ENCODE data around the gene KIF1C.

KIF1C gene

GRCh38 chr17:4969047-4969550, 28.7 kb upstream of the KIF1C start:
- DNase-seq: no peak

DNA sequence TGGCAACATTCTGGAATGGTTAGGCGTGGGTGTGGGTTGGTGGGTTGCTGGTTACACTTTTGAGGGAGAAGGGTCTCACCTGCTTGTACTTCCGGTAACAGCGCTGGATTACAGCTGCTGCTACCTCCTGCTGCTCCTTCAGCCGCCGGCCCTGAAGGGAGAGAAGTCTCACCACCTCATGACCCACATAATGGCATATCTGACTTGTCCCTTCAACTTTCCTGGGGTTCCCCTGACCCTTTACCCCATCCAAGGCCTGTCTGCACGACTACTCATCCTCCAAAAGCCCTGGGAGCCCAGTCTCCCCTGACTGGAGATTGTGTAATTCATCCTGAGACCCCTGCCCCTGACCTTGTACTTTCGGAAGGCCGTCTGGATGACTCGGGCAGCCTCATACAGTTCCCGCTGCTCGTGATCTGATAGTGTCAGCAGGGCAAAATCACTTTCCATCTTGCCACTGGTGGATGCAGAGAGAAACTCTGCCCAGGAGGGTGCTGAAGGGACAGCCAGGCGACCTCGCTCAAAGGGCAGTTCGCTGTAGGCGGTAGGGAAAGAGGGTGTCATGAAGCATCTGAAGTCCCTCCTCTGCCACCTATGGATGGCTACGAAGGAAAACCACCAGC, 28.1 kb upstream of the KIF1C start:
- no peak for DNase-seq

GRCh38 chr17:4970273-4970672, 27.5 kb upstream of the KIF1C start:
- DNase-seq: no peak

DNA sequence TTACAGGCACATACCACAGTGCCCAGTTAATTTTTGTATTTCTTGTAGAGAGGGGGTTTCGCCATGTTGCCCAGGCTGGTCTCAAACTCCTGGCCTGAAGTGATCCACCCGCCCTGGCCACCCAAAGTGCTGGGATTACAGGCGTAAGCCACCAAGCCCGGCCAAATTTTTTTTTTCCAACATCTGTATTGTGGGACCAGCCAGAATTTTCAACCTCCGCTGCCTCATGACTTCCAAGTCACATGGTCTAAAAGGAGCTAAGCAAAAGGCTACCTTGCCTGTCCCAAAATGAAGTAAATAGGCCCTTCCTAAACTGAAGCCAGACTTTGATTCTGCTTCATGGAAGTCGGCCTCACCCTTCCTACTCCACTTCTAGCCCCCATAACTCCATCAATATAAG, 25.9 kb upstream of the KIF1C start:
- no peak for DNase-seq

GRCh38 chr17:4972322-4972721, 25.4 kb upstream of the KIF1C start:
- DNase-seq: no peak

DNA sequence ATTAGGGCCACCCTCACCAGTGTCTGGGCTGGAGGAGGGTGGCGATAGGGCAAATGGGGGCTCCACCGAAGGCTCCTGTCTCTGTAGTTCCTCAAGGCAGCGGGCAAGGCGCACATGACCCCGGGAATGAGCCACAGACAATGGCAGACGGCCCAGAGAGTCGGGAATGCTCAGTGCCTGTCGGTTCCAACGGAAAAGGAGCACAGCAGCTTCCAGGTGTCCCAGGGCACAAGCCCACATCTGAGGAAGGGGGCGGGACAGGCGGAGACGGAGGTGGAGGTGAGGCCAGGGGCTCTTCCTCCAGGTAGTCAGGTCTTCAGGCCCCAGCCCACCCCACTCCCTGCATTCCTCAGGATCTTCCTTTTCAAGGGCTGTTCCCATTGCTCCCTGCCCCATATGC, 25.0 kb upstream of the KIF1C start:
- no peak for DNase-seq

- no peak for DNase-seq
Observed at GRCh38 chr17:4973256-4974114, 24.3 kb upstream of the KIF1C start.

DNA sequence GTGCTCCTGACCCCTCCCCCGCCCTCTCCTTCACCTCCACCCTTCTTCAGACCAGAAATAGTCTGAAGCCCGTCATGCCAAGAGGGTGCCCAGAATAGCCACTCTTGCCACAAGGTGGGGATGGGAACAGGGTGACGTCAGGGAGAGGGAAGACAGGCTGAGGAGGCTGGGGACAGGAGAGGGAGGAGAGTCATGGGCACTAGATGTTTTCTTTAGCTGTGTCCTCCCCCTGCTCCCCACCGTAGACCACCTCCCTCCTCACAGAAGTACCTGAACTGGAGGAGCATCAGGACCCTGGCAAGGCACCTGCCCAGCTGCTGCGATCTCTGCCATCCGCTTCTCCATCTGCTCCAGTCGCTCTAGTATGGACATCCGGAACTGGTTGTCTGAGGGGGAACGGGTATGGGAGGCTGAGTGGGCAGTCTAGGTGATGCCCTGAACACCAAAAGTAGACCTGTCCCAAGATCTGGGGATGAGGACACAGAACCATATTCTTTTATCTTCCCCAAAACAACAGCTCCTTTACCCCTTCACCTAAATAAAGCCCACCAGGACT, 23.6 kb upstream of the KIF1C start:
- DNase-seq: no peak

- DNase-seq: no peak
Observed at GRCh38 chr17:4978726-4979125, 19.0 kb upstream of the KIF1C start.

DNA sequence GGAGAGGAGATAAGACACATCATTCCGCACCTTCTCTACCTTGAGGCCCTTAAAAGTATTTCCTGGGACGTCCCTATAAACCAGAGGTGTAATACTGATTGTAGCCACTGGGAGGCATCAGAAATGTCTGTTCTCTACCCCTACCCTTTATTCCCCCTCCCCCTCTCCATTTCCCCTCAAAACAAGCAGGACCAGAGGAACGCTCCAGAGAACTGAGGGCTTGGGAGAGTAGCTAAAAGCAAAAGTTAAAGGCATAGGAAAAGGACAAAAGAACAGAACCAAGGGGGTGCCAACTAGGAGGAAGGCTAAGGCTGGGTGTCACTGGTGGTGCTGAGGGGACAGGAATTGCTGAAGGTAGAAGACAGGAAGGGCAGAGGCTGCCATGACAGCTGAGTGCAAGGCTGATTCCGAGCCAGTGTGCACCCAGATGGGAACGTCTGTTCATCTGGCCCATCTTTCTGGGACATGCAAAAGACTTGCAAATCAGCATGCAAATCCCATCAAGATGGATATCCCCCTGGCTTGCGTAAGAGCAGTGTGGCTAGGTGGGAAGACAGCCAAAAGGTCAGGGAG, 17.0 kb upstream of the KIF1C start:
- peak in 1 of 14 donors; percentile 2 for DNase-seq

DNA sequence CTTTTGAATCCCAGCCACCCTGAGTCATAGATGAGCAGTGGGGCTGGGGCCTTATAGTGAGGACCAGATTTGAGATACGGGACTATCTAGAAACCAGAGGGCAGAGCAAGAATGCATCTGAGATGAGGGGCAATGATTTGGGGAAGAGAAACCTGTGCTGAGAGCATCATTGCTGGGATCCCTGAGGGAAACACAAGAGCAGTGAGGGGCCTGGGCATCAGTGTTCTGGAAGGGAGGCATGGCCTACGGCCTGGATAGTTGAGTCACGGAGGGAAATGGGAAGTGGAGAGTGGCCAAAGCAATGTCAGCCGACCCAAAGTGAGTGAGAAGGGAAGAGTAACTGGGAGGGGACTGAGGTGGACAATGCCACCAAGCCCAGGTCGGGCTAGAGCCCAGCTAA, 15.4 kb upstream of the KIF1C start:
- no peak for DNase-seq

GRCh38 chr17:4986403-4986802, 11.3 kb upstream of the KIF1C start:
- DNase-seq: peak in 1 of 14 donors; percentile 73

GRCh38 chr17:4986951-4987766, 10.6 kb upstream of the KIF1C start, which contains the start of gene CAMTA2:
Gene CAMTA2 (minus strand): TSS chr17:4987675. CDS start chr17:4986222, 1,453 bp downstream.
- peak; percentile 27 to 88 (median 76) for DNase-seq

- peak in 2 of 14 donors; percentile 37 to 51 for DNase-seq
Observed at GRCh38 chr17:4987767-4988567, 9.8 kb upstream of the KIF1C start.

- no peak for DNase-seq
Observed at GRCh38 chr17:4994081-4994595, 3.6 kb upstream of the KIF1C start.

- DNase-seq: peak in 4 of 14 donors; percentile 12 to 75 (median 60)
Observed at GRCh38 chr17:4998027-4998731, 429 bp downstream of the KIF1C start.

GRCh38 chr17:4998732-4999429, 1.1 kb downstream of the KIF1C start:
- DNase-seq: peak in 1 of 14 donors; percentile 38

GRCh38 chr17:4999430-5000093, 1.8 kb downstream of the KIF1C start:
- peak in 1 of 14 donors; percentile 4 for DNase-seq

DNA sequence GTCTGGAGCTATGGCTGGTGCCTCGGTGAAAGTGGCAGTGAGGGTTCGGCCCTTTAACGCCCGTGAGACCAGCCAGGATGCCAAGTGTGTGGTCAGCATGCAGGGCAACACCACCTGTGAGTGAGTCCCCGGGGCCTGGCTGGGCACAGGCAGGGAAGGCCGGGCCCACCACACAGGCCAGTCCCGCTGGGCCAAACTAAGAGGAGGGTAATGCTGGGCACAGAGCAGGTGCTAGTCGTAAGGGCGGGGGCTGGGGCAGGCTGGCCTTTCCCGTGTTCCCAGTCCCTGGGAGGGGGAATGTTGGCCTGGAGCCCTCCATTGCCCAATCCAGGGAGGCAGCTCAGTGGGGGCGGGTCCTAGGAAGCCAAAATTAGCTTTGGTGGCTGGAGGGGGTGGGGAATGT, 2.5 kb downstream of the KIF1C start:
- peak in 4 of 14 donors; percentile 5 to 40 (median 6) for DNase-seq

Data from C1 segment of cervical spinal cord (tissue), 14 donors.